PFSK-1 (cell line): ENCODE data around the gene FAM120B.

Experiments used
- POLR2AphosphoS5 ChIP-seq: IDR thresholded peaks from 2 replicates; pipeline ENCODE4 v1.6.1; 2012; ENCODE audit warnings: low read depth, mild to moderate bottlenecking, control low read depth, low read length, moderate library complexity
- REST ChIP-seq, 2 experiments: IDR thresholded peaks; 2 replicates each; pipeline versions ENCODE4 v1.6.1 to v1.8.0; 2011 to 2012; ENCODE audit warnings: low read depth in 2 of 2, low read length in 2 of 2, control low read depth in 1 of 2, inconsistent platforms in 1 of 2, mild to moderate bottlenecking in 1 of 2, moderate library complexity in 1 of 2; ENCODE audit not compliant: insufficient read depth in 1 of 2
- TAF1 ChIP-seq: IDR thresholded peaks from 2 replicates; pipeline ENCODE4 v1.6.1; 2012; ENCODE audit warnings: low read length, control low read depth, borderline replicate concordance; ENCODE audit not compliant: insufficient read depth

GRCh38 chr6:170404697-170405096, 98.1 kb downstream of the FAM120B start:
- TF ChIP-seq POLR2AphosphoS5: no peak
- TF ChIP-seq TAF1: no peak
- TF ChIP-seq REST (IDR thresholded peaks at IDR 0.05; ENCODE audit: insufficient read depth in 1 of 2, low read depth in 2 of 2, low read length in 2 of 2): no peak
